NCI-H748 (cell line): ENCODE measurements around the gene ZDHHC14.
"Not testable (repeated sequence)": the region's sequence is repeated elsewhere in the genome, so short reads cannot be mapped to it uniquely, and the experiment has no call there.

ENCODE experiments used
- DNase-seq: peaks from one replicate; lab custom pipeline; 2025; ENCODE audit not compliant: unreplicated experiment; lab: John Stamatoyannopoulos, UW

ZDHHC14 gene

GRCh38 chr6:157402996-157403685 is 22.2 kb downstream of the ZDHHC14 start:
- DNase-seq: no peak

GRCh38 chr6:157403686-157404051 is 22.7 kb downstream of the ZDHHC14 start:
- no peak for DNase-seq

GRCh38 chr6:157405986-157406385 is 25.0 kb downstream of the ZDHHC14 start:
- no peak for DNase-seq

- no peak for DNase-seq
Observed at GRCh38 chr6:157406661-157407060, 25.7 kb downstream of the ZDHHC14 start.

GRCh38 chr6:157407646-157408045 is 26.7 kb downstream of the ZDHHC14 start:
- DNase-seq: no peak

GRCh38 chr6:157408427-157408826 is 27.4 kb downstream of the ZDHHC14 start:
- not testable (repeated sequence) for DNase-seq

GRCh38 chr6:157410045-157410444 is 29.1 kb downstream of the ZDHHC14 start:
- DNase-seq: no peak

- no peak for DNase-seq
Observed at GRCh38 chr6:157411368-157411767, 30.4 kb downstream of the ZDHHC14 start.

- no peak for DNase-seq
Observed at GRCh38 chr6:157412791-157413190, 31.8 kb downstream of the ZDHHC14 start.

- no peak for DNase-seq
Observed at GRCh38 chr6:157420497-157420896, 39.5 kb downstream of the ZDHHC14 start.

- no peak for DNase-seq
Observed at GRCh38 chr6:157424491-157425020, 43.6 kb downstream of the ZDHHC14 start.

GRCh38 chr6:157427969-157428368 is 47.0 kb downstream of the ZDHHC14 start:
- DNase-seq: no peak

GRCh38 chr6:157428427-157429202 is 47.6 kb downstream of the ZDHHC14 start:
- DNase-seq: no peak

- DNase-seq: no peak
Observed at GRCh38 chr6:157429248-157429647, 48.3 kb downstream of the ZDHHC14 start.

- no peak for DNase-seq
Observed at GRCh38 chr6:157430834-157431233, 49.8 kb downstream of the ZDHHC14 start.

GRCh38 chr6:157432231-157432891 is 51.4 kb downstream of the ZDHHC14 start:
- no peak for DNase-seq

- no peak for DNase-seq
Observed at GRCh38 chr6:157432892-157433265, 51.9 kb downstream of the ZDHHC14 start.

GRCh38 chr6:157433678-157434081 is 52.7 kb downstream of the ZDHHC14 start:
- no peak for DNase-seq

- DNase-seq: no peak
Observed at GRCh38 chr6:157434349-157435033, 53.5 kb downstream of the ZDHHC14 start.

GRCh38 chr6:157436219-157436943 is 55.4 kb downstream of the ZDHHC14 start:
- no peak for DNase-seq

GRCh38 chr6:157436944-157437336 is 56.0 kb downstream of the ZDHHC14 start:
- DNase-seq: no peak
